ENCODE results near the gene COL23A1. TPM values are rescaled to one million over a fixed set of nuclear protein-coding genes. Genes with fewer than 3 reads are reported as not detected.

The COL23A1 gene
- total RNA-seq, 1 experiment from 2014 or later, result not detected

- ChIA-PET POLR2A (ENCODE audit: unreplicated experiment) (no interaction called here), CTCF (no interaction called here)
- DNase-seq, result no peak
- H3K4me1 ChIP-seq (ENCODE audit: insufficient read depth, low read length), result no peaks in the 10 kb centered on the region; the same call in 1 of the 2 replicates
- no peaks in the 10 kb centered on the region for H3K9me3 ChIP-seq (ENCODE audit: low read length)
- no peak for TF ChIP-seq EZH2 (IDR thresholded peaks at IDR 0.05; ENCODE audit: low read length, unreplicated experiment)
- TF ChIP-seq, protein P1, sequence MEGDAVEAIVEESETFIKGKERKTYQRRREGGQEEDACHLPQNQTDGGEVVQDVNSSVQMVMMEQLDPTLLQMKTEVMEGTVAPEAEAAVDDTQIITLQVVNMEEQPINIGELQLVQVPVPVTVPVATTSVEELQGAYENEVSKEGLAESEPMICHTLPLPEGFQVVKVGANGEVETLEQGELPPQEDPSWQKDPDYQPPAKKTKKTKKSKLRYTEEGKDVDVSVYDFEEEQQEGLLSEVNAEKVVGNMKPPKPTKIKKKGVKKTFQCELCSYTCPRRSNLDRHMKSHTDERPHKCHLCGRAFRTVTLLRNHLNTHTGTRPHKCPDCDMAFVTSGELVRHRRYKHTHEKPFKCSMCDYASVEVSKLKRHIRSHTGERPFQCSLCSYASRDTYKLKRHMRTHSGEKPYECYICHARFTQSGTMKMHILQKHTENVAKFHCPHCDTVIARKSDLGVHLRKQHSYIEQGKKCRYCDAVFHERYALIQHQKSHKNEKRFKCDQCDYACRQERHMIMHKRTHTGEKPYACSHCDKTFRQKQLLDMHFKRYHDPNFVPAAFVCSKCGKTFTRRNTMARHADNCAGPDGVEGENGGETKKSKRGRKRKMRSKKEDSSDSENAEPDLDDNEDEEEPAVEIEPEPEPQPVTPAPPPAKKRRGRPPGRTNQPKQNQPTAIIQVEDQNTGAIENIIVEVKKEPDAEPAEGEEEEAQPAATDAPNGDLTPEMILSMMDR (conservative IDR thresholded peaks at IDR 0.05; ENCODE audit: low read depth, low read length), result no peak
- no peak for TF ChIP-seq EZH2phosphoT487 (IDR thresholded peaks at IDR 0.05; ENCODE audit: borderline replicate concordance, low read length)
- H3F3A ChIP-seq (ENCODE audit: low read length, unreplicated experiment), result no peaks in the 10 kb centered on the region
- H3K27ac ChIP-seq (ENCODE audit: low read length), result no peak overlapping the region
- no peak overlapping the region for H3K4me3 ChIP-seq (ENCODE audit: low read length)
- no peaks in the 10 kb centered on the region for H4K20me1 ChIP-seq (ENCODE audit: low read length)
- intact Hi-C loops (cut with micrococcal nuclease), result no loop called here
- no peak overlapping the region for H2AFZ ChIP-seq (ENCODE audit: low read length)
- no TSS peak for BruUV-seq (replicated peaks)
- no peaks in the 10 kb centered on the region for H3K36me3 ChIP-seq (ENCODE audit: low read depth, low read length)
- H3K79me2 ChIP-seq (ENCODE audit: low read length), result no peaks in the 10 kb centered on the region
- no peaks in the 10 kb centered on the region for H3K9me2 ChIP-seq (replicated peaks; ENCODE audit: low read length)
- no peak for ATAC-seq
- H3K27me3 ChIP-seq (ENCODE audit: low read length), result peaks cover 26% of the 10 kb centered on the region
- H3K9ac ChIP-seq (ENCODE audit: low read length), result no peak overlapping the region
- no peak overlapping the region for H3K4me2 ChIP-seq (ENCODE audit: low read length)
Measured at GRCh38 chr5:178346607-178347334, 243.4 kb downstream of the COL23A1 start.

DNA sequence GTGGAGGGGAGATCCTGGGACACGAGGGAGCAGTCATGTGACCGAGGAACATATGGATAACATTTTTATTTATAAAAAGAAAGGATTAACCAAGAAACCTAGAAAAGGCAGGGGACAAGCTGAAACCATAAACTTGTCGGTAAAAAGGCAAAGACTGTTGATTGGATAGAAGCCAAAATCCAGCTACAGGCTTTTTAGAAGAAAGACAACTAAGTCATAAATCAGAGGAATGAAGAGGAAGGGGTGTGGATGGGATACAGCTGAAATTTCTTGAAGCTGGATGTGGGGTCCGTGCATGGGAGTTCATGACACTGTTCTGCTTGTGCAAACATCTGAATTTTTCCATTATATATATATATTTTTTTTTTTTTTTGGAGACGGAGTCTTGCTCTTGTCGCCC is 246.9 kb downstream of the COL23A1 start:
- H3K9me3 ChIP-seq (ENCODE audit: low read length), result no peaks in the 10 kb centered on the region
- H3F3A ChIP-seq (ENCODE audit: low read length, unreplicated experiment), result no peaks in the 10 kb centered on the region
- ChIA-PET POLR2A (ENCODE audit: unreplicated experiment) (no interaction called here), CTCF (no interaction called here)
- H3K27ac ChIP-seq (ENCODE audit: low read length), result no peak overlapping the region
- H2AFZ ChIP-seq (ENCODE audit: low read length), result no peak overlapping the region
- H3K4me1 ChIP-seq (ENCODE audit: insufficient read depth, low read length), result no peaks in the 10 kb centered on the region
- H3K27me3 ChIP-seq (ENCODE audit: low read length), result peaks cover 60% of the 10 kb centered on the region
- H3K9me2 ChIP-seq (replicated peaks; ENCODE audit: low read length), result no peaks in the 10 kb centered on the region
- no peak overlapping the region for H3K4me2 ChIP-seq (ENCODE audit: low read length)
- no peaks in the 10 kb centered on the region for H3K79me2 ChIP-seq (ENCODE audit: low read length)
- H4K20me1 ChIP-seq (ENCODE audit: low read length), result no peaks in the 10 kb centered on the region
- no TSS peak for BruUV-seq (replicated peaks)
- DNase-seq, result no peak
- intact Hi-C loops (cut with micrococcal nuclease), result no loop called here
- no peak overlapping the region for H3K4me3 ChIP-seq (ENCODE audit: low read length)
- TF ChIP-seq, protein P1 (conservative IDR thresholded peaks at IDR 0.05; ENCODE audit: low read depth, low read length), result no peak
- TF ChIP-seq EZH2 (IDR thresholded peaks at IDR 0.05; ENCODE audit: low read length, unreplicated experiment) (no peak), EZH2phosphoT487 (IDR thresholded peaks at IDR 0.05; ENCODE audit: borderline replicate concordance, low read length) (no peak)
- ATAC-seq, result no peak
- H3K9ac ChIP-seq (ENCODE audit: low read length), result no peak overlapping the region
- no peaks in the 10 kb centered on the region for H3K36me3 ChIP-seq (ENCODE audit: low read depth, low read length)

- POLR2A ChIA-PET (ENCODE audit: unreplicated experiment), result no interaction called here
- Histone ChIP-seq H3K9me2 (replicated peaks; ENCODE audit: low read length) (no peaks in the 10 kb centered on the region), H3K4me3 (ENCODE audit: low read length) (no peak overlapping the region), H3K9me3 (ENCODE audit: low read length) (no peaks in the 10 kb centered on the region), H3F3A (ENCODE audit: low read length, unreplicated experiment) (no peaks in the 10 kb centered on the region), H2AFZ (ENCODE audit: low read length) (no peak overlapping the region), H3K4me2 (ENCODE audit: low read length) (no peak overlapping the region), H3K27ac (ENCODE audit: low read length) (no peak overlapping the region), H3K4me1 (ENCODE audit: insufficient read depth, low read length) (no peaks in the 10 kb centered on the region), H3K79me2 (ENCODE audit: low read length) (no peaks in the 10 kb centered on the region), H4K20me1 (ENCODE audit: low read length) (no peaks in the 10 kb centered on the region), H3K9ac (ENCODE audit: low read length) (no peak overlapping the region), H3K36me3 (ENCODE audit: low read depth, low read length) (no peaks in the 10 kb centered on the region), H3K27me3 (ENCODE audit: low read length) (peaks cover 73% of the 10 kb centered on the region)
- ATAC-seq (no peak), DNase-seq (no peak)
- CTCF ChIA-PET, result no interaction called here
- intact Hi-C loops (cut with micrococcal nuclease), result no loop called here
- TF ChIP-seq, protein P1 (conservative IDR thresholded peaks at IDR 0.05; ENCODE audit: low read depth, low read length), result no peak
- no peak for TF ChIP-seq EZH2 (IDR thresholded peaks at IDR 0.05; ENCODE audit: low read length, unreplicated experiment)
- TF ChIP-seq EZH2phosphoT487 (IDR thresholded peaks at IDR 0.05; ENCODE audit: borderline replicate concordance, low read length), result no peak
- BruUV-seq (replicated peaks), result no TSS peak
Measured at GRCh38 chr5:178341851-178342140, 248.4 kb downstream of the COL23A1 start.

Measured in PC-3 (cell line).